OCI-LY3 (cell line): ENCODE results near the gene ZNF414.

Experiments
- H2AFZ ChIP-seq: fragments of 200-600, 300-600 bp; shearing (Covaris generic); 2 replicates; pipeline ENCODE4 v1.6.0; 2014; ENCODE audit warnings: antibody characterized with exemption, low read depth, low read length
- H3K27ac ChIP-seq: fragments of 200-600, 300-600 bp; sonication (generic); 2 replicates; pipeline ENCODE4 v1.5.1; 2014; ENCODE audit warnings: mild to moderate bottlenecking, low read length, moderate library complexity, mixed read lengths
- H3K27me3 ChIP-seq: fragments of 200-600, 300-600 bp; sonication (generic); 2 replicates; pipeline ENCODE4 v1.6.1; 2014; ENCODE audit warnings: low read depth, low read length, mixed read lengths
- H3K36me3 ChIP-seq: fragments of 200-600, 300-600 bp; sonication (generic); replicated peaks from 2 replicates; pipeline ENCODE3; 2014; ENCODE audit warnings: low read depth, low read length, mixed read lengths
- H3K4me1 ChIP-seq: fragments of 300-600, 200-600 bp; sonication (generic); 2 replicates; pipeline ENCODE4 v1.6.1; 2014; ENCODE audit warnings: low read length, mixed read lengths
- H3K4me2 ChIP-seq: fragments of 200-600, 300-600 bp; sonication (generic); 2 replicates; pipeline ENCODE4 v1.6.1; 2014; ENCODE audit warnings: low read length, mixed read lengths
- H3K4me3 ChIP-seq: fragments of 300-600, 200-600 bp; sonication (generic); 2 replicates; pipeline ENCODE4 v1.5.1; 2014; ENCODE audit warnings: antibody characterized with exemption, mild to moderate bottlenecking, low read length, moderate library complexity
- H3K79me2 ChIP-seq: fragments of 300-600, 200-600 bp; shearing (Covaris generic); 2 replicates; pipeline ENCODE4 v1.6.1; 2014; ENCODE audit warnings: mild to moderate bottlenecking, low read length, mixed read lengths
- H3K9ac ChIP-seq: fragments of 300-600, 200-600 bp; shearing (Covaris generic); 2 replicates; pipeline ENCODE4 v1.6.0; 2014; ENCODE audit warnings: mild to moderate bottlenecking, low read length, moderate library complexity
- H3K9me3 ChIP-seq: fragments of 200-600, 300-600 bp; shearing (Covaris generic); 2 replicates; pipeline ENCODE4 v1.6.1; 2014; ENCODE audit warnings: low read length, mixed read lengths; ENCODE audit not compliant: insufficient read depth
- H4K20me1 ChIP-seq: fragments of 200-600, 300-600 bp; sonication (generic); 2 replicates; pipeline ENCODE4 v1.6.1; 2016; ENCODE audit warnings: low read length, mixed read lengths; ENCODE audit not compliant: insufficient read depth
- CTCF ChIP-seq: fragments of 200-600, 300-600 bp; sonication (generic); IDR thresholded peaks from 2 replicates; pipeline ENCODE4 v1.5.1; 2014; ENCODE audit warnings: antibody characterized with exemption, low read length, low read depth
- EZH2phosphoT487 ChIP-seq: fragments of 200-600 bp; shearing (Covaris generic); IDR thresholded peaks from 2 replicates; pipeline ENCODE4 v1.6.1; 2018; ENCODE audit warnings: antibody characterized with exemption, mixed run types, low read depth

Gene ZNF414

GRCh38 chr19:8504171-8504570 is 9.8 kb downstream of the ZNF414 start:
- Histone ChIP-seq H3K27me3 (no peaks in the 10 kb centered on the region), H3K36me3 (no peaks in the 10 kb centered on the region), H2AFZ (no peak overlapping the region), H3K4me2 (no peak overlapping the region), H3K4me1 (peaks cover 13% of the 10 kb centered on the region; the same call in 1 of the 2 replicates), H3K9me3 (no peaks in the 10 kb centered on the region), H3K4me3 (no peak overlapping the region), H4K20me1 (no peaks in the 10 kb centered on the region), H3K79me2 (no peaks in the 10 kb centered on the region), H3K27ac (no peak overlapping the region), H3K9ac (no peak overlapping the region)
- TF ChIP-seq CTCF (no peak), EZH2phosphoT487 (no peak)

- no peak for TF ChIP-seq EZH2phosphoT487
- Histone ChIP-seq H3K27me3 (no peaks in the 10 kb centered on the region), H3K4me1 (peaks cover 13% of the 10 kb centered on the region; the same call in 1 of the 2 replicates), H3K27ac (no peak overlapping the region), H2AFZ (no peak overlapping the region), H3K9me3 (no peaks in the 10 kb centered on the region), H3K4me3 (no peak overlapping the region), H3K9ac (no peak overlapping the region), H3K79me2 (no peaks in the 10 kb centered on the region), H4K20me1 (no peaks in the 10 kb centered on the region), H3K36me3 (no peaks in the 10 kb centered on the region), H3K4me2 (no peak overlapping the region)
Observed at GRCh38 chr19:8503510-8503909, 10.5 kb downstream of the ZNF414 start.

- H2AFZ ChIP-seq, result peak overlapping the region; percentile 31; the same call in 1 of the 2 replicates
- H3K9ac ChIP-seq, result no peak overlapping the region
- H3K9me3 ChIP-seq, result no peaks in the 10 kb centered on the region
- H3K27ac ChIP-seq, result no peak overlapping the region
- H4K20me1 ChIP-seq, result no peaks in the 10 kb centered on the region
- TF ChIP-seq EZH2phosphoT487 (no peak), CTCF (no peak)
- no peak overlapping the region for H3K4me2 ChIP-seq
- H3K79me2 ChIP-seq, result no peaks in the 10 kb centered on the region
- H3K4me1 ChIP-seq, result peaks cover 13% of the 10 kb centered on the region; the same call in 1 of the 2 replicates
- no peaks in the 10 kb centered on the region for H3K27me3 ChIP-seq
- no peak overlapping the region for H3K4me3 ChIP-seq
- no peaks in the 10 kb centered on the region for H3K36me3 ChIP-seq
Observed at GRCh38 chr19:8501981-8502380, 12.0 kb downstream of the ZNF414 start.

GRCh38 chr19:8501516-8501915 is 12.5 kb downstream of the ZNF414 start:
- H3K27ac ChIP-seq, result no peak overlapping the region
- H3K27me3 ChIP-seq, result no peaks in the 10 kb centered on the region
- no peak overlapping the region for H3K4me2 ChIP-seq
- H3K36me3 ChIP-seq, result no peaks in the 10 kb centered on the region
- no peaks in the 10 kb centered on the region for H3K79me2 ChIP-seq
- H3K9me3 ChIP-seq, result no peaks in the 10 kb centered on the region
- H3K4me1 ChIP-seq, result peaks cover 12% of the 10 kb centered on the region; the same call in 1 of the 2 replicates
- H4K20me1 ChIP-seq, result no peaks in the 10 kb centered on the region
- H3K4me3 ChIP-seq, result no peak overlapping the region
- H3K9ac ChIP-seq, result no peak overlapping the region
- H2AFZ ChIP-seq, result no peak overlapping the region
- TF ChIP-seq CTCF, result no peak

GRCh38 chr19:8500158-8500557 is 13.8 kb downstream of the ZNF414 start:
- no peak overlapping the region for H3K4me2 ChIP-seq
- H3K4me3 ChIP-seq, result no peak overlapping the region
- H3K4me1 ChIP-seq, result peaks cover 8% of the 10 kb centered on the region; the same call in 1 of the 2 replicates
- no peaks in the 10 kb centered on the region for H3K27me3 ChIP-seq
- no peak for TF ChIP-seq CTCF
- no peak for TF ChIP-seq EZH2phosphoT487
- no peak overlapping the region for H3K27ac ChIP-seq
- H4K20me1 ChIP-seq, result no peaks in the 10 kb centered on the region
- H3K9ac ChIP-seq, result no peak overlapping the region
- H3K79me2 ChIP-seq, result no peaks in the 10 kb centered on the region
- H2AFZ ChIP-seq, result no peak overlapping the region
- H3K36me3 ChIP-seq, result no peaks in the 10 kb centered on the region
- H3K9me3 ChIP-seq, result no peaks in the 10 kb centered on the region
